HepG2 (cell line): Measurements from ENCODE around the gene UNG. TPM values are rescaled to one million over a fixed set of nuclear protein-coding genes. Genes with fewer than 3 reads are reported as not detected.
A peak's percentile ranks its signal among the peaks of the same experiment; 100 is the strongest.

ENCODE experiments used
- CCDC6 ChIP-seq: sonication (generic); formaldehyde crosslinking; IDR thresholded peaks from 2 replicates; pipeline ENCODE4 v1.8.1; 2022; ENCODE audit warnings: mild to moderate bottlenecking, missing genetic modification reagents, moderate library complexity
- IRF2 ChIP-seq: IDR thresholded peaks from 2 replicates; pipeline ENCODE4 v1.6.1; 2018; ENCODE audit warnings: missing genetic modification reagents, missing compliant biosample characterization
- KDM3A ChIP-seq: IDR thresholded peaks from 2 replicates; pipeline ENCODE4 v1.6.1; 2018; ENCODE audit warnings: low read depth, missing compliant biosample characterization
- SIX1 ChIP-seq: sonication (generic); formaldehyde crosslinking; IDR thresholded peaks from 2 replicates; pipeline ENCODE4 v1.4.0; 2020; ENCODE audit warnings: missing genetic modification reagents, borderline replicate concordance
- TMF1 ChIP-seq: sonication (generic); formaldehyde crosslinking; IDR thresholded peaks from 2 replicates; pipeline ENCODE4 v1.8.1; 2022; ENCODE audit warnings: low read depth, missing genetic modification reagents
- XRCC5 ChIP-seq: fragments of 200-400 bp; formaldehyde crosslinking; optimal IDR thresholded peaks from 2 replicates; pipeline ENCODE3; 2017; ENCODE audit warnings: mild to moderate bottlenecking, low read length
- ZNF235 ChIP-seq: sonication (generic); formaldehyde crosslinking; IDR thresholded peaks from 2 replicates; pipeline ENCODE4 v1.8.1; 2023; ENCODE audit warnings: mild to moderate bottlenecking, missing genetic modification reagents, borderline replicate concordance
- ZNF337 ChIP-seq: sonication (generic); formaldehyde crosslinking; IDR thresholded peaks from 2 replicates; pipeline ENCODE4 v1.5.1; 2020; ENCODE audit warnings: missing genetic modification reagents, low read depth, mild to moderate bottlenecking, borderline replicate concordance
- ZNF468 ChIP-seq: sonication (generic); formaldehyde crosslinking; IDR thresholded peaks from 2 replicates; pipeline ENCODE4 v1.8.0; 2022; ENCODE audit warnings: mild to moderate bottlenecking, moderate library complexity, missing genetic modification reagents
- ZNF501 ChIP-seq: sonication (generic); formaldehyde crosslinking; IDR thresholded peaks from 2 replicates; pipeline ENCODE4 v1.5.1; 2020; ENCODE audit warnings: mild to moderate bottlenecking, moderate library complexity, missing genetic modification reagents
- ZNF672 ChIP-seq: sonication (generic); formaldehyde crosslinking; IDR thresholded peaks from 2 replicates; pipeline ENCODE4 v1.8.1; 2022; ENCODE audit warnings: missing genetic modification reagents
- ZNF792 ChIP-seq: IDR thresholded peaks from 2 replicates; pipeline ENCODE4 v1.6.1; 2016
- ZSCAN20 ChIP-seq: sonication (generic); formaldehyde crosslinking; IDR thresholded peaks from 2 replicates; pipeline ENCODE4 v1.4.0; 2020; ENCODE audit warnings: missing genetic modification reagents, mild to moderate bottlenecking, borderline replicate concordance
- polyA plus RNA-seq, 8 experiments: library from polyadenylated mRNA; depleted of rRNA in 3 of 8; stranded (reverse) in 7 of 8; unstranded in 1 of 8; fragments of >200 nt; fragmentation: Illumina TruSeq in 4 of 8; extraction: Trizol in 4 of 8; gene quantifications; 2 replicates each; pipeline versions ENCODE4 v1.2.1 to v1.2.3, GENCODE V29; 2011 to 2016; ENCODE audit warnings: low read depth in 4 of 8, missing spikeins in 1 of 8, mixed read lengths in 1 of 8; ENCODE audit not compliant: insufficient read depth in 1 of 8
- total RNA-seq, 5 experiments: library from RNA; depleted of rRNA; stranded (reverse); fragments of >200 nt; fragmentation: Illumina TruSeq; extraction: Trizol; gene quantifications; 2 replicates each; pipeline ENCODE4 v1.2.3, GENCODE V29; 2016; ENCODE audit warnings: low read depth in 1 of 5
- TF ChIP-seq, protein P1 (sequence below): sonication (generic); formaldehyde crosslinking; IDR thresholded peaks from 2 replicates; pipeline ENCODE4 v1.9.0; 2021; ENCODE audit warnings: missing genetic modification reagents, borderline replicate concordance
- TF ChIP-seq, protein P2 (sequence below): sonication (generic); formaldehyde crosslinking; IDR thresholded peaks from 2 replicates; pipeline ENCODE4 v1.4.0; 2020; ENCODE audit warnings: missing genetic modification reagents, borderline replicate concordance
- TF ChIP-seq, protein P3 (sequence below): sonication (generic); formaldehyde crosslinking; IDR thresholded peaks from 2 replicates; pipeline ENCODE4 v1.5.0; 2020; ENCODE audit warnings: mild to moderate bottlenecking, missing genetic modification reagents
- TF ChIP-seq, protein P4 (sequence below): IDR thresholded peaks from 2 replicates; pipeline ENCODE4 v1.6.1; 2016; ENCODE audit warnings: missing compliant biosample characterization, missing genetic modification reagents, borderline replicate concordance
- TF ChIP-seq, protein P5 (sequence below): sonication (generic); formaldehyde crosslinking; IDR thresholded peaks from 2 replicates; pipeline ENCODE4 v1.8.1; 2023; ENCODE audit warnings: mild to moderate bottlenecking, missing genetic modification reagents

Gene UNG
- total and polyA plus RNA-seq, 2 of the 13 experiments (the other 11 are each of a cell fraction or from before 2014, with no cell fraction given) = 23.3 to 114 TPM

DNA sequence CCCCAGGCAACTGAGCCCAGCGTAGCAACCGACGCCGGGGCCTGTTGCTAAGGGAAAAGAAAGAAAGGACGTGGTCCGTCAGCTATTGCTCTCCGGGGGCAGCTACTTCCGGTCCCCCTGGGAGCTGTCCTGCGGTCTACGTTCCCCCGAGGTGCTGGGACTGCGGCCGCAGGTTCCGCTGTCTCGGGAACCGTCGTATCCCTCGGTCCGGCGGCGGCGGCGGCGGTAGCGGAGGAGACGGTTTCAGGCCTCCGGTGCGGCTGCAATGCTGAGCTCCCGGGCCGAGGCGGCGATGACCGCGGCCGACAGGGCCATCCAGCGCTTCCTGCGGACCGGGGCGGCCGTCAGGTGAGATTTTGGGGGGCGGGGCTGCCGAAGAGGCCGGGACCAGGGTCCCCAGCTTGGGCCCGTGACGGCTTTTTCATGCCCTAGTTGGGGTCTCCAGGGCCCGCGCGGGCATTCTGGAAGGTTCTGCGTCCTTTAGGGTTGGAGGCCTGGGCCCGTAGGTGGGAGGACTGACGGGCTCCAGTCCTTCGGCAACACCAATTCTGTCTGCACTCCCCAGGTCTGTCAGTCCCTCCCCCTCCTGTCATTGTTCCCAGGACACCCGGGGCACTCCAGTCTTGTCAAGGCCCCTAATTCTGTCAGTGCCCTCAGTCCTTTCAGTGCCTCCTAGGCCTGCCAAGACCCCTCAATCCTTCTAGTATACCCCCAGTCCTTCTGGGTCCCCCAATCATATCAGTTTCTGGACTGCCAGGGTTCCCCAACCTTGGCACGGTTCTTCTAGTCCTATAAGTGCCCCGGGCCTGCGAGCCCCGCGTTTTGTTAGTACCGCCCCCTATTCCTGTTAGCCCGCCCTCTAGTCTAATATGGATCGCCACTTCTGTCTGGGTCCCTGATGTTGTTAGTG is 44.7 kb upstream of the UNG start, which contains the start of gene USP30 (continued):
- TF ChIP-seq, protein P1, sequence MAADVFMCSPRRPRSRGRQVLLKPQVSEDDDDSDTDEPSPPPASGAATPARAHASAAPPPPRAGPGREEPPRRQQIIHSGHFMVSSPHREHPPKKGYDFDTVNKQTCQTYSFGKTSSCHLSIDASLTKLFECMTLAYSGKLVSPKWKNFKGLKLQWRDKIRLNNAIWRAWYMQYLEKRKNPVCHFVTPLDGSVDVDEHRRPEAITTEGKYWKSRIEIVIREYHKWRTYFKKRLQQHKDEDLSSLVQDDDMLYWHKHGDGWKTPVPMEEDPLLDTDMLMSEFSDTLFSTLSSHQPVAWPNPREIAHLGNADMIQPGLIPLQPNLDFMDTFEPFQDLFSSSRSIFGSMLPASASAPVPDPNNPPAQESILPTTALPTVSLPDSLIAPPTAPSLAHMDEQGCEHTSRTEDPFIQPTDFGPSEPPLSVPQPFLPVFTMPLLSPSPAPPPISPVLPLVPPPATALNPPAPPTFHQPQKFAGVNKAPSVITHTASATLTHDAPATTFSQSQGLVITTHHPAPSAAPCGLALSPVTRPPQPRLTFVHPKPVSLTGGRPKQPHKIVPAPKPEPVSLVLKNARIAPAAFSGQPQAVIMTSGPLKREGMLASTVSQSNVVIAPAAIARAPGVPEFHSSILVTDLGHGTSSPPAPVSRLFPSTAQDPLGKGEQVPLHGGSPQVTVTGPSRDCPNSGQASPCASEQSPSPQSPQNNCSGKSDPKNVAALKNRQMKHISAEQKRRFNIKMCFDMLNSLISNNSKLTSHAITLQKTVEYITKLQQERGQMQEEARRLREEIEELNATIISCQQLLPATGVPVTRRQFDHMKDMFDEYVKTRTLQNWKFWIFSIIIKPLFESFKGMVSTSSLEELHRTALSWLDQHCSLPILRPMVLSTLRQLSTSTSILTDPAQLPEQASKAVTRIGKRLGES = no peak
- no peak for TF ChIP-seq ZNF672 (CRISPR knock-in tag)
- peak; percentile 99 for TF ChIP-seq IRF2 (CRISPR knock-in tag)
- TF ChIP-seq CCDC6 = peak; percentile 80; the same call in 1 of the 2 replicates
- no peak for TF ChIP-seq SIX1 (CRISPR knock-in tag)
- peak; percentile 99 for TF ChIP-seq XRCC5
- TF ChIP-seq, protein P2, sequence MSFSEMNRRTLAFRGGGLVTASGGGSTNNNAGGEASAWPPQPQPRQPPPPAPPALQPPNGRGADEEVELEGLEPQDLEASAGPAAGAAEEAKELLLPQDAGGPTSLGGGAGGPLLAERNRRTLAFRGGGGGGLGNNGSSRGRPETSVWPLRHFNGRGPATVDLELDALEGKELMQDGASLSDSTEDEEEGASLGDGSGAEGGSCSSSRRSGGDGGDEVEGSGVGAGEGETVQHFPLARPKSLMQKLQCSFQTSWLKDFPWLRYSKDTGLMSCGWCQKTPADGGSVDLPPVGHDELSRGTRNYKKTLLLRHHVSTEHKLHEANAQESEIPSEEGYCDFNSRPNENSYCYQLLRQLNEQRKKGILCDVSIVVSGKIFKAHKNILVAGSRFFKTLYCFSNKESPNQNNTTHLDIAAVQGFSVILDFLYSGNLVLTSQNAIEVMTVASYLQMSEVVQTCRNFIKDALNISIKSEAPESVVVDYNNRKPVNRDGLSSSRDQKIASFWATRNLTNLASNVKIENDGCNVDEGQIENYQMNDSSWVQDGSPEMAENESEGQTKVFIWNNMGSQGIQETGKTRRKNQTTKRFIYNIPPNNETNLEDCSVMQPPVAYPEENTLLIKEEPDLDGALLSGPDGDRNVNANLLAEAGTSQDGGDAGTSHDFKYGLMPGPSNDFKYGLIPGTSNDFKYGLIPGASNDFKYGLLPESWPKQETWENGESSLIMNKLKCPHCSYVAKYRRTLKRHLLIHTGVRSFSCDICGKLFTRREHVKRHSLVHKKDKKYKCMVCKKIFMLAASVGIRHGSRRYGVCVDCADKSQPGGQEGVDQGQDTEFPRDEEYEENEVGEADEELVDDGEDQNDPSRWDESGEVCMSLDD (CRISPR knock-in tag) = peak; percentile 81; the same call in 1 of the 2 replicates
- no peak for TF ChIP-seq TMF1
- no peak for TF ChIP-seq ZNF235 (CRISPR knock-in tag)
- no peak for TF ChIP-seq ZSCAN20 (CRISPR knock-in tag)
- TF ChIP-seq, protein P3, sequence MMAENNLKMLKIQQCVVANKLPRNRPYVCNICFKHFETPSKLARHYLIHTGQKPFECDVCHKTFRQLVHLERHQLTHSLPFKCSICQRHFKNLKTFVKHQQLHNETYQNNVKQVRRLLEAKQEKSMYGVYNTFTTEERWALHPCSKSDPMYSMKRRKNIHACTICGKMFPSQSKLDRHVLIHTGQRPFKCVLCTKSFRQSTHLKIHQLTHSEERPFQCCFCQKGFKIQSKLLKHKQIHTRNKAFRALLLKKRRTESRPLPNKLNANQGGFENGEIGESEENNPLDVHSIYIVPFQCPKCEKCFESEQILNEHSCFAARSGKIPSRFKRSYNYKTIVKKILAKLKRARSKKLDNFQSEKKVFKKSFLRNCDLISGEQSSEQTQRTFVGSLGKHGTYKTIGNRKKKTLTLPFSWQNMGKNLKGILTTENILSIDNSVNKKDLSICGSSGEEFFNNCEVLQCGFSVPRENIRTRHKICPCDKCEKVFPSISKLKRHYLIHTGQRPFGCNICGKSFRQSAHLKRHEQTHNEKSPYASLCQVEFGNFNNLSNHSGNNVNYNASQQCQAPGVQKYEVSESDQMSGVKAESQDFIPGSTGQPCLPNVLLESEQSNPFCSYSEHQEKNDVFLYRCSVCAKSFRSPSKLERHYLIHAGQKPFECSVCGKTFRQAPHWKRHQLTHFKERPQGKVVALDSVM (CRISPR knock-in tag) = no peak; the same call in 1 of the 2 replicates
- TF ChIP-seq ZNF468 (CRISPR knock-in tag) = no peak
- TF ChIP-seq, protein P4, sequence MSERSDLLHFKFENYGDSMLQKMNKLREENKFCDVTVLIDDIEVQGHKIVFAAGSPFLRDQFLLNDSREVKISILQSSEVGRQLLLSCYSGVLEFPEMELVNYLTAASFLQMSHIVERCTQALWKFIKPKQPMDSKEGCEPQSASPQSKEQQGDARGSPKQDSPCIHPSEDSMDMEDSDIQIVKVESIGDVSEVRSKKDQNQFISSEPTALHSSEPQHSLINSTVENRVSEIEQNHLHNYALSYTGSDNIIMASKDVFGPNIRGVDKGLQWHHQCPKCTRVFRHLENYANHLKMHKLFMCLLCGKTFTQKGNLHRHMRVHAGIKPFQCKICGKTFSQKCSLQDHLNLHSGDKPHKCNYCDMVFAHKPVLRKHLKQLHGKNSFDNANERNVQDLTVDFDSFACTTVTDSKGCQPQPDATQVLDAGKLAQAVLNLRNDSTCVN (CRISPR knock-in tag) = peak; percentile 70
- peak; percentile 89 for TF ChIP-seq ZNF501 (CRISPR knock-in tag)
- no peak for TF ChIP-seq ZNF337 (CRISPR knock-in tag)
- TF ChIP-seq KDM3A (CRISPR knock-in tag) = peak; percentile 82
- peak; percentile 85 for TF ChIP-seq ZNF792 (CRISPR knock-in tag)
- TF ChIP-seq, protein P5, sequence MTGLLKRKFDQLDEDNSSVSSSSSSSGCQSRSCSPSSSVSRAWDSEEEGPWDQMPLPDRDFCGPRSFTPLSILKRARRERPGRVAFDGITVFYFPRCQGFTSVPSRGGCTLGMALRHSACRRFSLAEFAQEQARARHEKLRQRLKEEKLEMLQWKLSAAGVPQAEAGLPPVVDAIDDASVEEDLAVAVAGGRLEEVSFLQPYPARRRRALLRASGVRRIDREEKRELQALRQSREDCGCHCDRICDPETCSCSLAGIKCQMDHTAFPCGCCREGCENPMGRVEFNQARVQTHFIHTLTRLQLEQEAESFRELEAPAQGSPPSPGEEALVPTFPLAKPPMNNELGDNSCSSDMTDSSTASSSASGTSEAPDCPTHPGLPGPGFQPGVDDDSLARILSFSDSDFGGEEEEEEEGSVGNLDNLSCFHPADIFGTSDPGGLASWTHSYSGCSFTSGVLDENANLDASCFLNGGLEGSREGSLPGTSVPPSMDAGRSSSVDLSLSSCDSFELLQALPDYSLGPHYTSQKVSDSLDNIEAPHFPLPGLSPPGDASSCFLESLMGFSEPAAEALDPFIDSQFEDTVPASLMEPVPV (CRISPR knock-in tag) = peak; percentile 82
